GM19372 (cell line): ENCODE results near the gene CPA3.

Source experiments
- ATAC-seq: cut with Tn5 transposase; IDR thresholded peaks from one replicate; pipeline ENCODE4 v1.9.1; 2021; ENCODE audit warnings: mild to moderate bottlenecking, low read depth, moderate library complexity; ENCODE audit not compliant: unreplicated experiment

CPA3 gene, protein sequence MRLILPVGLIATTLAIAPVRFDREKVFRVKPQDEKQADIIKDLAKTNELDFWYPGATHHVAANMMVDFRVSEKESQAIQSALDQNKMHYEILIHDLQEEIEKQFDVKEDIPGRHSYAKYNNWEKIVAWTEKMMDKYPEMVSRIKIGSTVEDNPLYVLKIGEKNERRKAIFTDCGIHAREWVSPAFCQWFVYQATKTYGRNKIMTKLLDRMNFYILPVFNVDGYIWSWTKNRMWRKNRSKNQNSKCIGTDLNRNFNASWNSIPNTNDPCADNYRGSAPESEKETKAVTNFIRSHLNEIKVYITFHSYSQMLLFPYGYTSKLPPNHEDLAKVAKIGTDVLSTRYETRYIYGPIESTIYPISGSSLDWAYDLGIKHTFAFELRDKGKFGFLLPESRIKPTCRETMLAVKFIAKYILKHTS

DNA sequence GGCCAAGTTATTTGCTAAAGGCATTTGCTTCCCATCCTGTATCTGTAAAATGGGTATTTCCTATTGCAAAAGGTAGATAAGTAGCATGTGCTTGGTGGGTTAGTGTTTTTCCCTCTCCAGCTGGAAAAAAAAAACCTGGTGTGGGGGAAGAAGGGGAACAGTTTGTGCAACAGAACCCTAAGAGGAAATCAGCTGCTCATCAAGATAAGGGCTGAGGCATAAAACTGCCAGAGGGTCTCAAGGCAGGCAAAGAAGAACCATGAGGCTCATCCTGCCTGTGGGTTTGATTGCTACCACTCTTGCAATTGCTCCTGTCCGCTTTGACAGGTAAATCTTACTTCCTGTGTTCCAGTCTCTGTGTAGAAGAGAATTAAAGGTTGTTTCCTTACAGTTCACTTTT is at the start of gene CPA3:
CPA3 (plus strand) TSS at position 248 of the 400 bp plus-strand sequence; CDS start at position 260, 12 bp downstream.
- ATAC-seq = no peak

DNA sequence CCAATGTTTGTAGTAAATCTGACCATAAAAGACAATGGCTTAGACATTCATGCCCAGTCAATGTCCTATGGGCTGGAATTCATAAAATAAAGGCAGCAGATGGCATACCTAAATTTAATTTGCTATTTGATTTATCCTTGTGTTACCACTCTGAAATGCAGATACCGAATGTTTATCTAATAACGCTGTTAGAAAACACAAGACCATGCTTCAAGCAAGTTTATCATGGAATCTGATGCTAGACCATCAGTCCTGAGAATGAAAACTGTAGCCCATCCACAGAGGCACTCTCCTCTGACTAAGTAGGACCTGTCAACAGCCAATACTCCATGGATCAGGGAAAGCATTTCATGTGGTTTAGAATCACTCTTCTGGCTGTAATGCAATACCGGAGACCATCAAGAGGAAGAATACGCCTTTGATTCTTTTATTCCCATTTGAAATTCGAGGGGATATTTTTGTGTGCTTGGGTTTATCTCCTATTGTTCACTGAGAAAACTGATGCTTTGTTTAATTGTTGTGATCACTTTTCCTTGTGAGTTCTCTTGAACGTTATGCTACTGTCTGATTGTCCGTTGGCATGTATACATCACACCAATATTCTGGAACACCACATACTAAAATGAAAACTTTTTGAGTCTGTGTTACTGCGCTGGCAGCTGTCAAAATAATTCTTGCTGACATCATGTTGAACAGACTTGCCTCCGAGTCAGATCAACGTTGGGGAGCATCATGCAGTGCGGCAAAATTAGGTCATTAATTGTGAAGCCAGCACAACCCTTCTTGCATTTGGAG is 49.6 kb upstream of the CPA3 start:
- ATAC-seq = no peak

DNA sequence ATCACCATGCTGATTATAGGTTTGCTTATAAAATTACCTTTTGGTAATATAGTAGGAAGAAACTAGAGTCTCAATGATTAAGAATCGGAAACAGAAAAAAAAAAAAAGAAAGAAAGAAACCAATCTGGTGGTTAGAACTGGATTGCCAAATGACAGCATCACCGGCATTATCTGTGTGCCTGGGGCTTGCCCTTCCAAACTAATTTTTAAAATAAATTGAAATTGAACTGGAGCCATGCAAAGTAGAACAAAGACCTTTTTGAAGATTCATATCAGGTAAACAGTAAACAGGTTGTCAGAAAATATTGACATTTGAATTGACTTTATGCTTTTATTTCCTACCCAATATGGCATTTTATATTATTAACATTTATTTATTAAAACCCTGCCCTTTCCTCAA is 48.7 kb upstream of the CPA3 start:
- ATAC-seq = no peak

DNA sequence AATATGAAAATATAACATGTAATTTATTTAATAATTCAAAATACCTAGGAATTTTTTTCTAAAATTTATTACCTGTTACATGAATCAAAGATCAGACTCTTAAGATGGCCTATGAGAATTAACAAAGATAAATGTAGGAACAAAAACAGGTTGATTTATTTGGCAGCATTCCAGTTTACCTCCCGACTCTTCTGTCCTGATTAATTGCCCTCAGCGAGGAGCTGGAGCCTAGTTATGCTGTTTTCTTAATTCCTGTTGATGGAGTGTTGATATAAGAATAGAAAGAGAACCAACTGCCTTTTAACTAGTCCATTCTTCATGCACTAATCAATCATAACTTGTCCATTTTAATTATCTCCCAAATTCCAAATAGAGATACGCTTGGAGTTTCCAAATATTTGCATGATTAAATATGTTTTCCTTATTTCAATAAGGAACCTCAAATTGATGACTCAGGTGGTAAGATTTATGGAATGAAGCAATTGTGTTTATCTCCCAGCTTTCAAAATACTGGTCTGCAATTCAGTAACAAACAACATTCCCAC is 48.0 kb upstream of the CPA3 start:
- ATAC-seq = no peak

DNA sequence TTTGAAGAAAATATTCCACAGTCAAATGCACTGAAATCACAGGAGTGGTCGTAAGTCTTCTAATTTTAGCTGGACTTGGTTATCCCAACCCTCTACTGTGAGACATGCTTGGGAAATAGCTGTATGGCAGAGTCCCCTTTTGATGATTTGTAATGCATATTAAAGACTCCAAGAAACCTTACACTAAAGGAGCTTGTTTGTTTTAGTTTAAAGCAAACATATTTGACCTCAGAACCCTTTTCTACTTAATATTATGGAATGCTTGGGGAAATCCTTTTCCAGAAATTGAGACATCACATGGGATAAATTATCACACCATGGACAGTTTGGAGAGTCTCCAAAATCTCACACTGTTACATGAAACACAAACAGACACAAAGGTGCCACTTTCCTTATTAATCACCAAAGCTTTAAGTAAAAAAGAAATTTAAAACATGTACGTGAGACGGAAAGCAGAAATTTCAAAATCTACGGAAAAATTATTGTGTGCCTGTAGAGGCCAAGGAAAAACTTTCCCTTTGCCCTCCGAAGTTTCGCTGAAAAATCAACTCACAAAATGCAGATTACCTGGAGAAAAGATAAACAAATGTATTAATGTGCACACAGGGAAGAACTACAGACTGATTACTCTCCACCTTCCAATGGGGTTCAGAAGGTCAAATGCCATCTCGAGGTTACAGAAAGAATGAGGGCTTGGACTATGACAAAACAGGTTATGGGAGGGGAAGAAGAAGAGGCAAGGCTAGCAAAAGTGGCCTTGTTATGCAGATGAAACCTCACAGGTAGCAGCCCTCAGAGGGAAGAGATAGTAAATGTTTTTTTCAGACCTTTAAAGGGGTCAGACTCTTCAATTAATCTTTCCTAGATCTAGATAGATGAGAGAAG is 44.5 kb upstream of the CPA3 start:
- no peak for ATAC-seq

DNA sequence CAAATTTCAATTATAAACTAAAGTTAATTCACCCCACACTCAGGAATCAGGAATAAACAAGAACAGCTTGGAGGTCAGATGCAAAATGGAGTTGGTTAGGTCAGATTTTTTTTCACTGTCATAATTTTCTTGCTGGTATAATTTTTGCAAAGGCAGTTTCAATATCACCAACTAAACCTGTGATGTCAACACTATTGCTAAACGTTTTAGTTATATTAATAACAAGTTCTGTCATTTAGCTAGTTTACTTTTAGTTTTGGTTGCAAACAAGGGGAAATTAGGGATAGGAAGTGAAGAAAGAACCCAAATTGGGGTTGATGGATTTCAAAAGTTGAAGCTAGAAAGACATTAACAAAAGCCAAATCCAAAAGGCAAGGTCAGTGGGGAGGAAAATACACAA is 42.1 kb upstream of the CPA3 start:
- no peak for ATAC-seq

- no peak for ATAC-seq
Measured at GRCh38 chr3:148825476-148825875, 39.6 kb upstream of the CPA3 start.

DNA sequence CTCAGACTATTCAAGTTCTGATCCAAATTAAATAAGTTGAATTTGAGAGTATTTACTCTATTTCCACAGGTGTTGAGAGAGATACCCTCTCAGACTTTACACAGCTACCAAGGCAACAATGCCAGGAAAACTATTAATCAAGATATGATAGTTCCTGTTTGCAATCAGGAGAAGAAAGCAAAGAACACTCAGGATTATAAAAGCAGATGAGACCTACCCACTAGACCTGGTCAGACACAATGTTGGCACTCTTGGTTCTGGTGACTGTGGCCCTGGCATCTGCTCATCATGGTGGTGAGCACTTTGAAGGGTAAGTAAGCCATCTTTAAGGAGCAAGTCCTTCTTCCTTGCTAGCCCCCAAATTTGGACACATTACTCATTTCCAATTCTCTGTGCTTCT is 37.5 kb upstream of the CPA3 start, which contains the start of gene CPB1:
CPB1 (plus strand) TSS at position 227 of the 400 bp plus-strand sequence; CDS start at position 240, 13 bp downstream.
- ATAC-seq = no peak

- ATAC-seq = no peak
Measured at GRCh38 chr3:148828136-148828690, 36.9 kb upstream of the CPA3 start.

DNA sequence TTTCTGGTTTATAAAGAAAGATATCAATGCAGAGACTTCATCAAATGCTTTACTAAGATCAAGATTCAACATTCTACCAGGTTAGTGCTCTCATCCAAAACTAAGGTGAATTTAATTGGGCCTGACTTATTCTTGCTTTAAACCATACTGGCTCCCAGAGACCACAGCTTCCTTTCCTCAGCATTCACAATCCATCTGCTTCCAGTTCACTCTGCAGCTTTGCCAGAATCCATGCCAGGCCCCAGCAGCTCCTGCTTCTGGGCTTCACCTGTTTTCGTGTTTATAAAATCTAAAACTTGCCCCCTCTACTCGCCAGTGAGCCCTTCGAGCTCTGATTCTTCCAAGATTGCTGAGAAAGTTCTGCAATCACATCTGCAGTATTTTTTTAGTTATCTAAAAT is 35.2 kb upstream of the CPA3 start:
- ATAC-seq = no peak

- ATAC-seq = no peak
Measured at GRCh38 chr3:148833223-148833622, 31.9 kb upstream of the CPA3 start.

DNA sequence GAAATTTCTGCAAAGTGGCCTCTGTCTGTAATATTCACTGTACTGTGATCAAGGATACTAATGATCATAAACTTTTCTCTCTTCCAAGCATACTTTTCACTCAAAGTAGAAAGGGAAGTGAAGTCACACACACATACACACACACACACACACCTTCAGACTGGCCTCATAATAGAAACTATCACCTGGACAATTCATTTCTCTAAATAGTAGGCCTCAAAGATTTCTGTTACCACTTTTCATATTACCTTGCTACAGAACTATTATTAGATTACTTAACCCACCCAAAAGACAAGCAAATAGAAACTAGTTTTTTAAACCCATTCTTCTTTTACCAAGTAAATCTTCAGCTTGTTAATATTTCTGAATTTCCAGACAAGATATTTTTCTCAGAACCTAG is 25.3 kb upstream of the CPA3 start:
- ATAC-seq = peak; percentile 57

DNA sequence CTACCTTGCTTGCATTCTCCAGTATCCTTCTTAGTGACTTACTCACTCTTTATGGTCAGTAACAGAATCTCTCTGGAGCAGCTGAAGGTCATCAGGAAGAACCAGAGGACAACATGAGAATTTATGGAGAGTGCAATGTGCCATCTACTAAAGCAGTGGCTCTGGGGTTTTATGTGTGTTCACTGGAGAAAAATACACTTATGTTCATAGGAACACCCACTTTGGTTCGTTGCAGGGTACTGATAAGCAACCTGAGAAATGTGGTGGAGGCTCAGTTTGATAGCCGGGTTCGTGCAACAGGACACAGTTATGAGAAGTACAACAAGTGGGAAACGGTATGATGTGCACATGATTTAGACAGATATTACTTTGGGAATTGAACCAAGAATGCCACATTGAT is 24.6 kb upstream of the CPA3 start:
- no peak for ATAC-seq

GRCh38 chr3:148845756-148846395 is 19.2 kb upstream of the CPA3 start:
- ATAC-seq = no peak

DNA sequence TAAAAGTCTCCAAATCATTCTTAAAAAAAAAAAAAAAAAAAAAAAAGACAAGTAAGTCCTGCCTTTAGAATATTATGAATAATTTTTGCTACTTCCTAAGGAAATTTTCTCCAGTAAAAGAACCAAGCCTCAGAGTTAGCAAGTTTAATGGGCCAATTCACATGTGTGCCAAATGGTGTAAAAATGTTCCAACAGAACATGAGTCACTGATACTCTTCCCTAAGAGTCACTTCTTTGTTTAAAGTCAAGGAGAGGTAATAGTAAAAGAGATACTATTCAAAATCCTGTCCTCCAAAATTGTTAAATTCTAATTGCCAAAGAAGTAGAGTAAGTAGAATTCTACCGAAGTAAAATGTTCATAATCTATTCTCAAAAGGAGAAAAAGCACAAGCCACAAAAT is 17.7 kb upstream of the CPA3 start:
- no peak for ATAC-seq

- no peak for ATAC-seq
Measured at GRCh38 chr3:148848410-148848809, 16.7 kb upstream of the CPA3 start.

DNA sequence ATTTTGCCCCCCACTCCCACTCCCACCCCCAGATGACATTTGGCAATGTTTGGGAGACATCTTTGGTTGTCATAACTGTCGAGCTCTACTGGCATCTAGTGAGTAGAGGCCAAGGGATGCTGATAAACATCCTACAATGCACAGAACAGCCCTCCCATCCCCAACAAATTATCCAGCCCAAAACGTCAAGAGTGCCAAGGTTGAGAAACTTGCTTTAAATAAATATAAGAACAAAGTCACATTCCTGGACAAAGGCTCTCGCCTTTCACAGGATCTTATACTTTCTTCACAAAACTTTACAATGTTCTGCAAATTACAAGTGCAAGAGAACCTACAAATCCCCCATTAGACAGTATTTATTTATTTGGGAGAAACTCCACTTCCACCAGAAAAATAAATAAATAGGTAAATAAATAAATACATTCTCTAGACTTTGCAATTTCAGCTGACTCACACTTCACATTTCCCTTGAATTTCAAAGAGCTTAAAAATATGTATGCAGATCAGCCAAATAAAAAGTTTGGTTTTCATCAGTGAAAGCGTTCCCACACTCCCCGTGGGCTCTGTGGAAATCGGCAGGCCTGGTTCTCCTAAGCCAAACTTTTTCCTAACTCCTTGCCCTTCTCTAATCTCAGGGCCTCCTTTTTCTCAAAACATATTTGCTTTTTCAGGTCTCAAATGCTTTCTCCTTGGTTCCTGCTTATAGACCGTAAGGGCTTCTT is 12.7 kb upstream of the CPA3 start:
- ATAC-seq = no peak

GRCh38 chr3:148853076-148853475 is 12.0 kb upstream of the CPA3 start:
- no peak for ATAC-seq

DNA sequence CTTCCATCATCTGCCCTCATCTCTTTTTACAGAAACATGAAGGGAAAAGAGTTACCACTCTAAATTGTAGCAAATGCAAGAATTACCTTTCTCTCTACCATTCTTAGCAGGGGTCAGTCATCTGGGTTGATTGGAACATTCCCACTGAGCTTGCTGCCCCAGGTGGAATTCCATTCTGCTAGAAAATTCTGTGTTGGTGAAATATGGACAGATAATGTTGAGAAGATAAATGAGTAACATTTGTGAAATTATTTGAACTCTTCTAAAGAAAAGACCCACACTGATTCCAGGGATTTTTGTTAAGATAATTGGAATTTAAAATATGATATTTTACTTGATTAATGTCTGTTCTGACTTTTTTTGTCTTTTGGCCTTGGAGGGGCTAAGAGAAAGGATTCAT is 11.0 kb upstream of the CPA3 start:
- ATAC-seq = no peak
